Measurements from ENCODE around the gene NAGPA.
A peak's percentile ranks its signal among the peaks of the same experiment; 100 is the strongest.

GRCh38 chr16:5034167-5034523, 410 bp upstream of the NAGPA start:
- no peak for TF ChIP-seq CTCF (CRISPR knock-in tag; IDR thresholded peaks at IDR 0.05)
- TF ChIP-seq DRAP1 (CRISPR knock-in tag; IDR thresholded peaks at IDR 0.05) = no peak
- no peak for TF ChIP-seq ZNF883 (CRISPR knock-in tag; IDR thresholded peaks at IDR 0.05; ENCODE audit: not compliant biosample characterization)
- no peak for TF ChIP-seq ZFYVE20 (CRISPR knock-in tag; IDR thresholded peaks at IDR 0.05; ENCODE audit: borderline replicate concordance, low read depth)
- no peak for TF ChIP-seq JUN (CRISPR knock-in tag; IDR thresholded peaks at IDR 0.05)
- no peak for TF ChIP-seq SMC3 (IDR thresholded peaks at IDR 0.05; ENCODE audit: low read length)
- TF ChIP-seq ZBTB10 (CRISPR knock-in tag; IDR thresholded peaks at IDR 0.05; ENCODE audit: borderline replicate concordance) = 0 out of 2 replicates have a peak, but pooled peaks have one; percentile 12
- no peak for TF ChIP-seq ZBTB7A (CRISPR knock-in tag; IDR thresholded peaks at IDR 0.05)
- TF ChIP-seq MYC (CRISPR knock-in tag; IDR thresholded peaks at IDR 0.05; ENCODE audit: borderline replicate concordance) = no peak
- no peak for TF ChIP-seq TAF1 (CRISPR knock-in tag; IDR thresholded peaks at IDR 0.05)

All from HepG2 (cell line).